ENCODE data around the gene NCKAP5.

Gene NCKAP5

DNA sequence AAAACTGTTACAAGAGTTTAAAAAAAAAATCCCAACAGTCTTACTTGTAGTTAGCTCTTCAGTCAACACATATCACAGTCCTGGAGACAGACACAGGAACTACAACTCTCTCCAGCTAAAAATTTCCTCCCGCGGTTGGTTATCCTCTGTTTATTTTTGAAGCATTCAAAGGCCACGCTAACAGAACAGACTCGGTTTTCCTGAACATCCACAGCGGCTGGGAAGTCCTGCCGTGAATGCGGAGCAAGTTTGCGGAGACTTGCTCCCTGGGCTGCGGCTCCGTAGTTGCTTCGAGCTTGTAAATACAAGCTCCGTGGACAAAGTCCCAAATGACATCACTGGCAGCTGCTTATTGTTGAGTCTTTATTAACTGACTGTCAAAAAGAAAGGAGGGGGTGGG is at the start of gene NCKAP5:
Gene NCKAP5 (minus strand): TSS at position 292 of the 400 bp plus-strand sequence. CDS start 50,937 bp downstream, outside the sequence.
- no peak for DNase-seq (ENCODE audit: low read depth)

DNA sequence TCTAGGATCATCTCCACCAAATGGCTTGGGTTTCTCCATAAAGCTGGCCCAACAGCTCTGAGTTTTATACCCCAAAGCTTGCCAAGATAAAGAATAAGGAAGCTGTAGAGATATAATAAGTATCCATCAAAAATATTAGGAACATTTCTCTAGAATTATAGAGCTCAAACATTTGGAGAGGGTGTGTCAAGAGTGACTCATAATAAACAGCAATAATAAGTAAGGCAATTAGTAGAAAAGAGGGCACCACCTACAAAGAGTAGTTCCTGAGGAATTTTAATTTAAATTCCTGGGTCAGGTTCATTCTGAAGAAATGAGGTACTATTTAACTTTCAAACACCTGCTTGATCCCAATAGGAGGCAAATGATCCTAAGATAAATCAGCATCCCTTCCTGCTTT is 41.4 kb upstream of the NCKAP5 start:
- DNase-seq (ENCODE audit: low read depth): no peak

GRCh38 chr2:133608291-133608690 is 40.0 kb upstream of the NCKAP5 start:
- DNase-seq (ENCODE audit: low read depth): no peak

DNA sequence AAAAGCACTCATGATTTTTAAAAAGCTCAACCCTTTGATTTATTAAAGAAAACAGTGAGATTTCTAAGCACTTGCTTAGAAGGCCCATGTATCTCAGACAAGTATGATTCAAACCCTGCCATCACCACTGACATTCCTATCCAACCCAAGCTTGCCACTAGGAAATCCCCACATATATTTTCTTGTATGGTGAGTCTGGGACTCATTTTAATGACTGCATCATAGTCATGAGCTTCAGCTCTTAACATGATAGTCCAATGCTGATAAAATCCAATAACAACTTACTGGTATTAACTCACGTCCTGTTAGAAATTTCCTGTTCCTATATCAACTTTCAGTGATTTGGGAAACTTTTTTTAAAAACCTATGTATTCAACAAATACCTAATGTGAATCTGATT is 39.4 kb upstream of the NCKAP5 start:
- no peak for DNase-seq (ENCODE audit: low read depth)

GRCh38 chr2:133606616-133607015 is 38.4 kb upstream of the NCKAP5 start:
- no peak for DNase-seq (ENCODE audit: low read depth)

GRCh38 chr2:133605766-133606137 is 37.5 kb upstream of the NCKAP5 start:
- no peak for DNase-seq (ENCODE audit: low read depth)

- DNase-seq (ENCODE audit: low read depth): no peak
Measured at GRCh38 chr2:133605011-133605765, 36.9 kb upstream of the NCKAP5 start.

DNA sequence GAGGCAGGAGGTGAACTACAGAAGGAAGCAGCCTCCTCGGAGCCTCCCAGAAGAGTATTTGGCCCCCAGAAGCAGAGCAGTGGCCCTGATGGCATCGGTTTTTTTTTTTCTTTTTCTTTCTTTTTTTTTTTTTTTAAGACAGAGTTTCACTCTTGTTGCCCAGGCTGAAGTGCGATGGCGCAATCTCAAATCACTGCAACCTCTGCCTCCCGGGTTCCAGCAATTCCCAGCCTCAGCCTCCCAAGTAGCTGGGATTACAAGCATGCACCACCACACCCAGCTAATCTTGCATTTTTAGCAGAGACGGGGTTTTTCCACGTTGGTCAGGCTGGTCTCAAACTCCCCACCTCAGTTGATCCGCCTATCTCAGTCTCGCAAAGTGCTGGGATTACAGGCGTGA is 34.8 kb upstream of the NCKAP5 start:
- DNase-seq (ENCODE audit: low read depth): no peak

GRCh38 chr2:133602538-133602937 is 34.3 kb upstream of the NCKAP5 start:
- no peak for DNase-seq (ENCODE audit: low read depth)

- no peak for DNase-seq (ENCODE audit: low read depth)
Measured at GRCh38 chr2:133600266-133600928, 32.1 kb upstream of the NCKAP5 start.

DNA sequence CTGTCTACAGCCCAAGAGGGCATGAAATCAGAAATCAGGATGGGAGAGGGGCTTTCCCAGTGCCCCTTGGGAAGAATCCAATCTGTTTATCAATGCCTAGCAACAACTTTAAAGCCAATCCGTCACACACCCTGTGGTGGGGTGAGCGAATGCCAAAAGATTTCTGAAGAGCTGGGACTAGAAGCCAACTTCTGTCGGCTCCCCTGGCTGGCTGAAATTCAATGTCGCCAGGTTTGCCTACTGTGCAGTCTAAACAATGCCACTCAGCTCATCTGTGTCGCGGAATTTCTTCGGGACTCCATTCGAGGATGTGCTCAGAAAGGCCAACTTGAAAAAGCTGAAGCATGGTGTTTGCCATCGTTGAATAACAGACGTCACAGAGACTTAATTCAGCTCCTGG is 31.5 kb upstream of the NCKAP5 start:
- DNase-seq (ENCODE audit: low read depth): no peak

DNA sequence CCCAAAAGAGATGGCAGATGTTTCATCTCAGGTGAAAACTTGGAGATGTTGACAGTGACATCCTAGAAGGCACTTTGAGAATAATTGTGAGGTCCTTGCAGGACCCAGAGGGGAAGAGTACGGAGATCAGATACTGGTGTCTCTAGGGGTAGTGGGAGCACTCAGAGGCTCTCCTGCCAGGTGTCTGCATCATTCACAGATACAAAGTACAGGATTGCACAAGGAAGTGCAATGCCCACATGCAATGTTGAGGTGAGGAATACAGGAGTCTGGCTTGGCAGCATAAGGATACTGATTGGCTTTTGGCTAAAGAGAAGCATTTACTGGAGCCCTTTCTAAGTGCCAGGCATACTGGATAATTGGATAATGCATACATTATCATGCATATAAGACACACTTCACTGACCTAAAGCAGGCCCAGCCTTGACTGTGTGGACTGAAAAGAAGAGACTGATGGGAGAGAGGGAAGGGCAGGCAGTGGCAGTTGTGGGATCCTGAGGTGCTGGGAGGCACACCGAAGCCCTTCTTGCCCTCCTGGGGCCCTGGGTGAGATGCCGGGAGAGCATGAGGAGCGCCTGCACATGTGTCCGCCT is 31.0 kb upstream of the NCKAP5 start:
- no peak for DNase-seq (ENCODE audit: low read depth)

- no peak for DNase-seq (ENCODE audit: low read depth)
Measured at GRCh38 chr2:133598769-133599168, 30.5 kb upstream of the NCKAP5 start.

GRCh38 chr2:133596701-133597393 is 28.6 kb upstream of the NCKAP5 start:
- no peak for DNase-seq (ENCODE audit: low read depth)

- no peak for DNase-seq (ENCODE audit: low read depth)
Measured at GRCh38 chr2:133591164-133591563, 22.9 kb upstream of the NCKAP5 start.

DNA sequence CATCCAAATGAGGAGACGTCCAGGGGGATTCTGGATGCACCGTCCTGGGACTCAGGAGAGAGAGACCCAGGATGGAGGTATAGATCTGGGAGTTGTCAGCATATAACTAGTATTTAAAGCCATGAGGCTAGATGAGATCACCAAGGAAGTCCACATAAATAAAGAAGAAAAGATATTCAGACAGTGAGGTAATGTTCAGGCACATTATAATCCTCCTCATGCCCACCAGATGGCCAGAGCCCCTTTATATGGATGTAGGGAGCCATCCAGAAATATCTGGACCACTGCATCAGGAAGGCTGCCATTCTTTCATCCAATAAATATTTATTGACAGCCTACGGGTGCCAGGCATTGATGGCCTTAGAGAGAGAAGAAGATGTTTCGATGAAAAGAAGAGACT is 21.2 kb upstream of the NCKAP5 start:
- no peak for DNase-seq (ENCODE audit: low read depth)

- no peak for DNase-seq (ENCODE audit: low read depth)
Measured at GRCh38 chr2:133588144-133588543, 19.9 kb upstream of the NCKAP5 start.

DNA sequence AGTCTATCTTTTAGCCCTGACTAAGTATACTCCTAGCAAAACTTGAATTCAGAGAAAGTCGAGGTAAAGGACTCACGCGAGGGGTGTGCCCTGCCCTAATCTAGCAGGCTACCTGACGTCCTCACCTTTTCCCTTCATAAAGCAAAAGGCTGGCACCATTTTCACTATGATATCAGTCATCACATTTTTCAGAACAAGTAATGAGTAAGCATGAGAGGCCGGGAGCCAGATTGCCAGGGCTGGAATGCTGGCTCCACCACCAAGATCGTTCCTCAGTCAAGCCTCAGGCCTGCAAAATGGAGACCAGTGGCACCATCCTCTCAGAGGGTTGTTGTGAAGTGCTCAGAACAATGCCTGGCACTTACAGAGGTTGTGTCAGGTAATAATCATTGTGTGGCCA is 18.7 kb upstream of the NCKAP5 start:
- DNase-seq (ENCODE audit: low read depth): no peak

- no peak for DNase-seq (ENCODE audit: low read depth)
Measured at GRCh38 chr2:133581010-133581760, 12.9 kb upstream of the NCKAP5 start.

DNA sequence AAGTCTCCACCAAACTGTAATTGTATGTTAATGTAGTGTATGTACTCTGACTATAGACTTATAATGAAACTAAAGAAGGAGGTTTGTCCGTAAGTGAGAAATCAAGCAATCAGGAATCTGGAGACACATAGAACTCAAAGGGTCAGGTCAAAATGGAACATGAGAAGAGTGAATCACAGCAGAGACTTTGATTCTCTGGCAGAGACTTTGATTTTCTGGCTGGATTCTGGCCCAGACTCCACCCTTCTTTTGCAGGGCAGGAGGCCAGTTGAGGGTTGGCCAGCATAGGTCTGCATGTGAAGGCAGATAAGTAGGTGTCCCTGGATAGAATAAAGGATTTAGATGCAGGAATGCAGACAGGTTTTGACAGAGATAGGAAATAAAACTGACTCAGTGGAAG is 11.0 kb upstream of the NCKAP5 start:
- no peak for DNase-seq (ENCODE audit: low read depth)

- DNase-seq (ENCODE audit: low read depth): no peak
Measured at GRCh38 chr2:133576714-133577113, 8.5 kb upstream of the NCKAP5 start.

DNA sequence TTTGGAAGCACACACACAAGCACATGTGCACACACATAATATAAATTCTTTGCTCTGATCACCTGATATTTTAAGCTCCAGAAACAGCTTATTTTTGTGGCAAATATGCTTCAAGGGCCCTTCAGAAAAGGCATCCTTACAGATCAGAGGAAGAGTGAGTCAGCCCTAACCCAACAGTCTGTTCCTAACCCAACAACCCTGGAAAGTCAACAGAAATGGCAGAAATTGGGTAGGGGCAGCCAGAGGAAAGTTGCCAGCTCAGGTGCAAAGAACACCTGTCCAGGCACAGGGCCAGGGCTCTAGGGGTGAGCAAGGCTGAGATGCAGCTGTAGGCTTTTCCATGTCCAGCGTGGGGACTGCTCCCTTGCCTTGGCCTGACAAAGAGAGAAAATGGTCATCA is 6.4 kb upstream of the NCKAP5 start:
- no peak for DNase-seq (ENCODE audit: low read depth)

All from activated T-helper 1 cell treated with Interleukin-2 at 50 U/mL for 16 hours (primary cell).